Tibial artery (tissue), 4 donors: ENCODE measurements around the gene WTAP.
"Not testable (repeated sequence)": the region's sequence is repeated elsewhere in the genome, so short reads cannot be mapped to it uniquely, and the experiment has no call there.

ENCODE experiments used
- DNase-seq, 2 donors: peaks; one replicate each; pipeline ENCODE4 v3.0.0-alpha.2; 2019
- H3K27ac ChIP-seq, 2 donors: fragments of 200-600 bp; sonication (generic) in 1 of 2; 1 replicate in 1 of 2; 2 replicates in 1 of 2; pipeline ENCODE4 v1.5.1; 2018 to 2019; ENCODE audit warnings: mild to moderate bottlenecking in 1 of 2
- H3K27me3 ChIP-seq, 2 donors: fragments of 200-600 bp; sonication (generic) in 1 of 2; one replicate each; pipeline versions ENCODE4 v1.5.1 to v1.6.0; 2016 to 2019
- H3K36me3 ChIP-seq, 3 donors: fragments of 200-600 bp; sonication (generic) in 2 of 3; one replicate each; pipeline ENCODE4 v1.5.1; 2016 to 2019; ENCODE audit warnings: mild to moderate bottlenecking in 2 of 3
- H3K4me1 ChIP-seq, 4 donors: fragments of 200-600 bp; sonication (generic) in 2 of 4; 1 replicate in 3 of 4; 2 replicates in 1 of 4; pipeline ENCODE4 v1.5.1; 2016 to 2019
- H3K4me3 ChIP-seq, 2 donors: fragments of 200-600 bp; sonication (generic) in 1 of 2; 1 replicate in 1 of 2; 2 replicates in 1 of 2; pipeline ENCODE4 v1.5.1; 2018 to 2019; ENCODE audit warnings: mild to moderate bottlenecking in 2 of 2
- H3K9me3 ChIP-seq, 3 donors: fragments of 200-600 bp; sonication (generic) in 1 of 3; one replicate each; pipeline ENCODE4 v1.5.1; 2016 to 2019
- CTCF ChIP-seq, 2 experiments: fragments of 200-600 bp in 1 of 2; fragments of 450-650 bp in 1 of 2; IDR thresholded peaks; one replicate each; pipeline ENCODE4 v1.5.1; 2017 to 2019; ENCODE audit warnings: antibody characterized with exemption in 2 of 2, mild to moderate bottlenecking in 1 of 2, moderate library complexity in 1 of 2
- intact Hi-C: fragments of 100-400 bp; cut with DNase I; formaldehyde crosslinking; loops from one replicate; pipeline ENCODE4 v1.15.0; 2023; ENCODE audit warnings: low total_unique reads

Gene WTAP

GRCh38 chr6:159790956-159791598 is 63.8 kb downstream of the WTAP start:
- no peak for DNase-seq
- Histone ChIP-seq H3K36me3 (peaks cover 14 to 42% (median 19%) of the 10 kb centered on the region in 3 donors), H3K4me3 (peak overlapping the region; percentile 80 to 92), H3K27me3 (no peaks in the 10 kb centered on the region), H3K27ac (peak overlapping the region; percentile 96 to 98), H3K9me3 (no peaks in the 10 kb centered on the region), H3K4me1 (peaks cover 0 to 63% (median 45%) of the 10 kb centered on the region in 4 donors)
- no peak for TF ChIP-seq CTCF (IDR thresholded peaks at IDR 0.05)
- intact Hi-C loops, result loop anchor here (2.0 to 5.0 kb wide), 3 partner anchors 41 to 176 kb away; partner anchors contain the start of genes IGF2R and SOD2

- H3K36me3 ChIP-seq, result peaks cover 12 to 69% (median 45%) of the 10 kb centered on the region in 3 donors
- intact Hi-C loops, result loop anchor here (5.0 kb wide), 3 partner anchors 37 to 172 kb away; partner anchors contain the start of gene IGF2R
- DNase-seq, H3K9me3 ChIP-seq, H3K27me3 ChIP-seq, H3K4me3 ChIP-seq, H3K27ac ChIP-seq: not testable (repeated sequence)
- H3K4me1 ChIP-seq, result peaks cover 0 to 40% (median 27%) of the 10 kb centered on the region in 4 donors
These were observed 67.7 kb downstream of the WTAP start for GRCh38 chr6:159794976-159795375.

- intact Hi-C loops, result loop anchor here (5.0 kb wide), 1 partner anchor 50 kb away; no protein-coding TSS in a partner anchor
- TF ChIP-seq CTCF (IDR thresholded peaks at IDR 0.05), result no peak
- Histone ChIP-seq H3K27ac (no peak overlapping the region), H3K9me3 (no peaks in the 10 kb centered on the region), H3K4me1 (peaks cover 0 to 22% (median 11%) of the 10 kb centered on the region in 4 donors), H3K36me3 (peaks cover 12 to 71% (median 52%) of the 10 kb centered on the region in 3 donors), H3K4me3 (no peak overlapping the region), H3K27me3 (no peaks in the 10 kb centered on the region)
- DNase-seq, result no peak
These were observed 70.2 kb downstream of the WTAP start for GRCh38 chr6:159797554-159797953.

GRCh38 chr6:159800141-159800865 is 73.0 kb downstream of the WTAP start, which contains the start of gene PNLDC1:
Gene PNLDC1 (plus strand): TSS chr6:159800276. CDS start chr6:159800308, 32 bp downstream.
- Histone ChIP-seq H3K36me3 (peaks cover 12 to 50% (median 43%) of the 10 kb centered on the region in 3 donors), H3K4me1 (peaks cover 0 to 5% (median 0%) of the 10 kb centered on the region in 4 donors), H3K9me3 (no peaks in the 10 kb centered on the region), H3K27me3 (no peaks in the 10 kb centered on the region), H3K27ac (no peak within 1 kb of the TSS), H3K4me3 (no peak within 1 kb of the TSS)
- no peak for DNase-seq
- no peak for TF ChIP-seq CTCF (IDR thresholded peaks at IDR 0.05)
- intact Hi-C loops, result no loop called here

- peaks cover 12 to 37% (median 36%) of the 10 kb centered on the region in 3 donors for H3K36me3 ChIP-seq
- H3K9me3 ChIP-seq, result no peaks in the 10 kb centered on the region
- no peak for DNase-seq
- no peaks in the 10 kb centered on the region for H3K4me1 ChIP-seq
- H3K4me3 ChIP-seq, result no peak overlapping the region
- no peak overlapping the region for H3K27ac ChIP-seq
- no peak for TF ChIP-seq CTCF (IDR thresholded peaks at IDR 0.05)
- intact Hi-C loops, result no loop called here
- H3K27me3 ChIP-seq, result no peaks in the 10 kb centered on the region
These were observed 74.6 kb downstream of the WTAP start for GRCh38 chr6:159801935-159802334.

GRCh38 chr6:159804504-159804903 is 77.2 kb downstream of the WTAP start:
- Histone ChIP-seq H3K36me3 (peaks cover 0 to 11% (median 11%) of the 10 kb centered on the region in 3 donors), H3K4me1 (no peaks in the 10 kb centered on the region), H3K27ac (no peak overlapping the region), H3K27me3 (no peaks in the 10 kb centered on the region), H3K9me3 (no peaks in the 10 kb centered on the region), H3K4me3 (no peak overlapping the region)
- intact Hi-C loops, result no loop called here
- DNase-seq, result no peak
- TF ChIP-seq CTCF (IDR thresholded peaks at IDR 0.05), result no peak
